ENCODE data around the gene SF1.

Gene SF1

DNA sequence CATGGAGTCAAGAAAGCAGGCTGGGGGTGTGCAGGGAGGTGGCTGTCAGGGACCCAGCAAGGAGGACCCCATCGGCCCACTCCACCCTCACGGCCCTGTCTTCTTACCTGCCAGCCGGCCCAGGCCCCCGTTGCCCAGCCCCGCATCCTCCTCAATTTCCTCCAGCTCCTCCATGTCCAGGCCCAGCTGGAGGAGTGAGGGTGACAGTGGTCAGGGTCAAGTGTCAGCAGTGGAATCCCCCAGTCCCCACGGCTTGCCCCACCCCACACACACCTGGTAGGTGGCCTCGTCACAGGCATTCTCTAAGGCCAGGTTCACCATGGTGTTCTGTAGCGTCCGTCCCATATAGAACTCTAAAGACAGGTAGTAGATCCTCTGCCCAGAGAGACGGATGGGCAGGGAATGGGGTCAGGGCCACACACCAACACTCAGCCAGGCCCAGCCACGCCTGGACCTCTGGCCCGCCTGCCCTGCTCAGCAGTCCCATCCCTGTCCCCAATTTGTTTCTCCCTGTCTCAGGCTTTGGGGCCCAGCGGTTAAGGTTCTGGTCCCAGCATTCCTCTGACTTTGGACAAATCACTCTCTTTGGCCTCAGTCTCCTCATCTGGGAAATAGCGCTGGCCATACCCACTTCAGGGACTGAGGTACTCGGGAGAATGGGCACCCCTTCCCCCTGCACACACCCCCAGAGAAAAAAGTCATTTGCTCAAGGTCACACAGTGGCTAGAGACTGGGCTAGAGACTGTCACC is 19.8 kb downstream of the SF1 start:
- H3K27ac Mint-ChIP-seq: peak overlapping the region; percentile 85 to 97
- H3K36me3 Mint-ChIP-seq (ENCODE audit: insufficient read depth): peaks cover 81% of the 10 kb centered on the region
- no peak overlapping the region for H3K4me3 Mint-ChIP-seq
- H3K4me1 Mint-ChIP-seq (ENCODE audit: low read depth in 2 of 2): peaks cover 24 to 45% of the 10 kb centered on the region in 2 donors
- DNase-seq (no peak), ATAC-seq (replicated peaks) (no peak)
- H3K9me3 Mint-ChIP-seq: no peaks in the 10 kb centered on the region
- no peaks in the 10 kb centered on the region for H3K27me3 Mint-ChIP-seq

DNA sequence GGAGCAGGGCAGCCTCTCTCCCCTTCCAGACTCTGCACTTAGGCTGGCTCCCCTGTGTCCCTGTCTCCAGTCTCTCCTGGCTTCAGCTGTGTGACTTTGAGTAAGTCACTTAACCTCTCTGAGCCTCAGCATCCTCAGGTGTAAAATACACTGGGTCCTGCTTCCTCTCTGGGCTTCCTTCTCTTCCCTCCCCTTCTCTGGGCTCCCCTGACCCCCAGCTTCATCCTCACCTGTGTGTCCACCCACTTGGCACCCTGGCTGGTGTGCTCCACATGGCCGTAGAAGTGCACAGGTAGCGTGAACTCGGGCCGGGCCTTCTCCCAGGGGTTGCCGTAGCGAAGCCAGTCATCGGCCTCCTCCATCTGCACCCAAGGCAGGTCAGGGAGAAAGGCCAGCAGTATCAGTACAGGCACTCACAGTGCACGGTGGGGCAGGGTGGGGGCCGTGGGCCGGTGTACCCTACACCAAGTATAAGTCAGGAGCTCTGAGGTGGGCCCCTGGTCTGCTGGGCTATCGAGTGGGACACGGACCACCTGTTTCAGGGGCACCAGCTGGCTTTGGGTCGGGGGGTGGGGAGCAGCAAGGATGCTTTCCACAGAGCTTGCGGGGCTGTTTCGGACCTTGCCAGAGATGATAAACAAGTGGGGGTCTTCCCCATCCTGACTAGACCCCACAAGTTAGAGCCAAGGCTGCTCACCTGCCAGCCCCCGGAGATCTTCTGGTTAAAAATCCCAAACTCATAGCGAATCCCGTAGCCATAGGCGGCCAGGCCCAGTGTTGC is 20.6 kb downstream of the SF1 start:
- ATAC-seq (replicated peaks) (no peak), DNase-seq (no peak)
- Mint-ChIP-seq H3K9me3 (no peaks in the 10 kb centered on the region), H3K4me1 (ENCODE audit: low read depth in 2 of 2) (peaks cover 19 to 38% of the 10 kb centered on the region in 2 donors), H3K36me3 (ENCODE audit: insufficient read depth) (peaks cover 78% of the 10 kb centered on the region), H3K4me3 (no peak overlapping the region), H3K27me3 (no peaks in the 10 kb centered on the region), H3K27ac (no peak overlapping the region)

DNA sequence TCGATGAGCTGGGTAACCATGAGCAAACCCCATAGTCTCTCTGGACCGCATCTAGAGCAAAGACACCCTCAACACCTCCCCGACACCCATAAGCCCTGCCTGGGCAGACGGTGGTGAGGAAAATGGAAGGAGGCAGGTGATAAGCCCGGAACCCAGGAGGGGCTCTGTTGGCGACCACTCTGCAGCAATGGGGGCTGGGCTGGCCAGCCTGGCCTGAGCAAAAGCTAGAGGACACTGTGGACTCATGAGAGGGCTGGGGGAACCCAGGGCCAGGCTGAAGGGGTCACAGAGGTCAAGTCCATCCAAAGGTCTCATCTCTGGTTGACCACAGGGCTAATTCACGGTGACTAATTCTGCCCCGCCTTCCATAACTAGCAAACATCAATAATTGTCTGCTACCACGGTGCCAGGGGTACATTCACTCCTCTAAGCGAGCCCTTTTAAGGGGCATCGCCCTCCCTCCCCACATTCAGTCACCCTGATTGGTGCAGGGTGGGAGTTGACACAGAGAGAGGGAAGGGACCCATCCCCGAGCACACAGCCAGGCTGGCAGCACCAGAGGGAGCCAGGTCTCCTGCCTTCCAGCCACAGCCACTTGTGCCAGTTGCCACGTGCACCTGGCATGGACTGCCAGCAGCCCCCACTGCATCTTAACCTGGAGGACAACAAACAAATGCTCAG is 22.5 kb downstream of the SF1 start:
- H3K4me1 Mint-ChIP-seq (ENCODE audit: low read depth in 2 of 2): peaks cover 10 to 24% of the 10 kb centered on the region in 2 donors

DNA sequence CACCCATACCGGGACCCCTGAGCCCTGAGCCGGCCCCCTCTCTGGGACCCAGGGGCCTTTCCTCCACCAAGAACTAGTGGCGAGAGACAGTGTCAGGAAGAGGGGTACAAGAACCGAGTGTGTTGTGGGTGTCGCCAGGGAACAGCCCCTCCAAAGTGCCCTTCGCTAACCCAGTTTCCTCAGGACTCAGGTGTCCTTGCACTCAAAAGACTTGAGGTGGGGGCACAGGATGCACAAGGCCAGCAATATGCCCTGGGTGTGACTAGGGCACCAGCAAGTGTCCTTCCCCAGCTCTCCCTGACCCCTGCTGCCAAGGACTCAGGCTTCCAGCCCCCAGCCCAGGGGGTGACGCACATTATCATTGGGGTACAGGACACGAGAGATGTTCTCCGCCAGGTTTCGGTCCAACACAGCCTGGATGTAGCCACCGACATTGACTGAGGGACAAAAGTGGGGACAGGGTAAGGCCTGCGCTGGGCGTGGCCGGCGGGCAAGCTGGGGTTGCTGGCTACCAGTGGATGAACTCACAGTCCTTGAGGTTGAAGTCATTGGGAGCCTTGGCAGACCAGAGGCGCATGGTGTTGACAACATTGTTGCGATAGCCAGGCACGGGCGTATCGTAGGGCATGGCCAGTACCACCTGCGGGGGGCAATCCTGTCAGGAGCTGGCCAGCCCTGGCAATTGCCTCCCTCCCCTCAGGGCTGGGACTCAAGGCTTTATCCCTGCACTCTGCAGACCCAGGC is 23.3 kb downstream of the SF1 start:
- H3K9me3 Mint-ChIP-seq: no peaks in the 10 kb centered on the region
- ATAC-seq (replicated peaks): no peak

More for the DNA sequence above, 22.5 kb downstream of the SF1 start:
- no peak overlapping the region for H3K4me3 Mint-ChIP-seq
- no peaks in the 10 kb centered on the region for H3K27me3 Mint-ChIP-seq
- ATAC-seq (replicated peaks) (no peak), DNase-seq (no peak)
- H3K9me3 Mint-ChIP-seq: no peaks in the 10 kb centered on the region
- H3K27ac Mint-ChIP-seq: no peak overlapping the region
- peaks cover 66% of the 10 kb centered on the region for H3K36me3 Mint-ChIP-seq (ENCODE audit: insufficient read depth)

DNA sequence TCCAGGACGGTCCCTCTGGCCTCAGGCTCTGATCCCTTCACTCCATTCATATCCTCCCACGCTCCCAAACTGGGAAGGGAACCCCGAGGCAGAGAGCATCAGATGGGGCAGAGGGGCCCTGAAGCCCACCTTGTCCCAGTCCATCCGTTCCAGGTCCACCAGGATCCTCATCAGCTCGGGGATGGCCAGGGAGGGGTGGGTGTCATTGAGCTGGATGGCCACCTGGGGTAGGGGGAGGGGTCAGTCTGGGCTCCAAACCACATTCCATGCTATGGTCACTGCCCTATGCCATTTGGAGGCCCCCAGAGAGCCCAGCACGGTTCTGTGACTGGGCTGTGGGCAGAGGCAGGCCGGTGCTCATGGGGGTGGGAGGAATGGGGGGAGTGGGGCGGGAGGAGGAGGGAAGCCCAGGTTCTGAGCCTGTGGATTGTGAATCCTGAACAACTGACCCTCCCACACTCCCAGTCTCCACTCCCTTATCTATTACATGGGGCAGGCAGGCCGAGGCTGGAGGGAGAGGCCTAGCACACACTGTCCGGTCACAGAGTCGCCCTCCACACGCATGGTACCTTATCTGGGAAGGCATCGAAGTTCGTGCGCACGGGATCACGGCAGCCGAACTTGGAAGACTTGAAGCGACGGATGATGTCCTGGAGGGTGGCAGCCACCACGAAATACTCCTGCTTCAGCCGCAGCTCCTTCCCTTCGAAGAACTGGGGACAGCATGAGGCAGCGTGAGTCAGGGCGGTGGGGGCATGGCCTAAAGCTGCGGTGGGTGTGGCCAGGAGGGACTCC is 24.0 kb downstream of the SF1 start:
- no peaks in the 10 kb centered on the region for H3K27me3 Mint-ChIP-seq
- DNase-seq (no peak), ATAC-seq (replicated peaks) (no peak)
- H3K9me3 Mint-ChIP-seq: no peaks in the 10 kb centered on the region
- no peak overlapping the region for H3K27ac Mint-ChIP-seq
- H3K36me3 Mint-ChIP-seq (ENCODE audit: insufficient read depth): peaks cover 51% of the 10 kb centered on the region
- peaks cover 10 to 12% of the 10 kb centered on the region in 2 donors for H3K4me1 Mint-ChIP-seq (ENCODE audit: low read depth in 2 of 2)
- no peak overlapping the region for H3K4me3 Mint-ChIP-seq

More for the DNA sequence above, 23.3 kb downstream of the SF1 start:
- Mint-ChIP-seq H3K27me3 (no peaks in the 10 kb centered on the region), H3K4me3 (no peak overlapping the region), H3K4me1 (ENCODE audit: low read depth in 2 of 2) (peaks cover 12 to 20% of the 10 kb centered on the region in 2 donors), H3K36me3 (ENCODE audit: insufficient read depth) (peaks cover 59% of the 10 kb centered on the region), H3K27ac (no peak overlapping the region)
- DNase-seq: no peak

DNA sequence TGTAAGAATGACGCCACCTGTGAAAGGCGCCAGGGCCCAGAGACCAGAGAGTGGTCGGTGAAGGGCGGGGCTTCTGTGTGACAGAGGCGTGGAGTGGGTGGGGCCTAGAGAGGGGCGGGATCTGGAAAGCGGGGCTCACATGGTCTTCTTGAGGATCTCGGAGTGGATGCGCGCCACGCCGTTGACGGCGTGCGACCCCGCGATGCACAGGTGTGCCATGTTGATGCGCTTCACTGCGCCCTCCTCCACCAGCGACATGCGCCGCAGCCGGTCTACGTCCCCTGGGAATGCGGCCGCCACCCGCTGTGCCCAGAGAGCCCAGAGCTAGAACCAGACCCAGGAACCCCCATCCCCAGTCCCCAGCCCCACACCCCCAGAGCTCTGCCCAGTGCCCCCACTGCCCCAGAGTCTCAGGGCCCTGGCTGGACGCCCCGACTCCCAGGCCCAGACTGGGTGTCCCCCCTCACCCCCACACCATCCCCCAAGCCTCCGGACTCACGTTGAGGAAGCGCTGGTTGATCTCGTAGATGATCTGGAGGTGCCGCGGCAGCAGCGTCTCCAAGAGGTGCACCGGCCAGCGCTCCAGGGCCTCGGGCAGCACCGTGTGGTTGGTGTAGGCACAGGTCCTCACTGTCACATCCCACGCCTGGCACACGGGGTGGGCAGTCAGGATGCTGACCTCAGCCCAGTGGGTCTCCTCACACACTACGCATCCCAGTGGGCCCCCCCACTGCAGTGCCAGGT is 24.8 kb downstream of the SF1 start:
- Mint-ChIP-seq H3K27ac (no peak overlapping the region), H3K9me3 (no peaks in the 10 kb centered on the region), H3K4me3 (no peak overlapping the region), H3K4me1 (ENCODE audit: low read depth in 2 of 2) (peaks cover 8 to 12% of the 10 kb centered on the region in 2 donors), H3K36me3 (ENCODE audit: insufficient read depth) (peaks cover 49% of the 10 kb centered on the region), H3K27me3 (no peaks in the 10 kb centered on the region)
- no peak for ATAC-seq (replicated peaks)
- no peak for DNase-seq

DNA sequence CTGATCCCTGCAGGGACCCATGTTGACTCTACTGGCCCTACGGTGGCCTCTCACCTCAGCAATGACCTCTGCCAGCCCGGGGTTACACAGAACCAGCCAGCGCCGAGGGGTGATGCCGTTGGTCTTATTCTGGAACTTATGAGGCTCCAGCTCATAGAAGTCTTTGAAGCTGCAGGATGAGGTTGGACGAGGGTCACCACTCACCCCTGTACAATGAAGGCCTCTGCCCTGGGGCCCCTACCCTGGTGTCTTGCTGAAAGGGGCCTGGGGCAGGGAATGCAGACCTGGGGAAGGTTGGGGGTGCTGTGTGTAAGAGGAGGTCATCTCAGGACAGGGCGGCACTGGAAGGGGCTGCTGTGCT is 25.3 kb downstream of the SF1 start:
- H3K9me3 Mint-ChIP-seq: no peaks in the 10 kb centered on the region
- ATAC-seq (replicated peaks) (no peak), DNase-seq (no peak)
- no peak overlapping the region for H3K4me3 Mint-ChIP-seq
- H3K4me1 Mint-ChIP-seq (ENCODE audit: low read depth in 2 of 2): peaks cover 11 to 15% of the 10 kb centered on the region in 2 donors
- no peaks in the 10 kb centered on the region for H3K27me3 Mint-ChIP-seq
- peaks cover 44% of the 10 kb centered on the region for H3K36me3 Mint-ChIP-seq (ENCODE audit: insufficient read depth)
- H3K27ac Mint-ChIP-seq: no peak overlapping the region

DNA sequence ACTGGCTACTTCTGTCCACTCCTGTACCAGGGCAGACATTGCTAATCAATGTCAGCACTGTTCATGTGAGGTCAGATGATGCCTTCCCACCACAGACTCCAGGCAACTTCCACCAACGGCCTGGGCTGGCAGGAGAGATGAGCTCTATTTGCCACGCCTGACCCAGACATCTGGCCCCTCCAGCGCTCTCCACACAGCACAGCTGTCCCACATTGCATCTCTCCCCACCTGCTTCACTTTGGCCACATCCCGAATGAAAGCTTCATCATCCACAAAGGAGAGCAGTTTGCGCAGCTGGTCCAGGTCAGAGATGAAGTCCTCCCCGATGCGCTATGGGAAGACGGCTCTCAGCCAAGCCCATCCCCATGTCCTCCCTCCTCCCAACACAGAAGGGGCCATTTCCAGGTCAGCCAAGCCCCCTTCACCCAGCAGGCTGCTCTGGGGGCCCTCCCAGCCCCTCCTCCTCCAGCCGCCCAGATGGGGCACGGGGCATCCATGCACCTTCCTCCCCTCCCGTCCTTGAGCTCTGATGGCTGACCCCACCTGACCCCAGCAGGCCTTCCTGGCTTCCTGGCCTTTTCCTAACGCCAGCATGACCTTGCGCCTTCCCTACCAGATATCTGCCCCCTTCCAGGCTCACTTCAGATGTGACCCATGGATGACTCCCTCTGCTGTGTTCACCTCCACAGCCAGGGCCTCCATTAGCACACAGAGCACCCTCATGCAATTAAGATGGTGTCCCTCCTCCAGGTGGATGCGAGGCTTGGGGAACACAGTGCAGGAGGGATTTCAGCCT is 26.0 kb downstream of the SF1 start:
- Mint-ChIP-seq H3K4me3 (no peak overlapping the region), H3K9me3 (no peaks in the 10 kb centered on the region), H3K4me1 (ENCODE audit: low read depth in 2 of 2) (peaks cover 13 to 14% of the 10 kb centered on the region in 2 donors), H3K27me3 (no peaks in the 10 kb centered on the region), H3K27ac (no peak overlapping the region), H3K36me3 (ENCODE audit: insufficient read depth) (peaks cover 42% of the 10 kb centered on the region)
- no peak for ATAC-seq (replicated peaks)
- DNase-seq: no peak

DNA sequence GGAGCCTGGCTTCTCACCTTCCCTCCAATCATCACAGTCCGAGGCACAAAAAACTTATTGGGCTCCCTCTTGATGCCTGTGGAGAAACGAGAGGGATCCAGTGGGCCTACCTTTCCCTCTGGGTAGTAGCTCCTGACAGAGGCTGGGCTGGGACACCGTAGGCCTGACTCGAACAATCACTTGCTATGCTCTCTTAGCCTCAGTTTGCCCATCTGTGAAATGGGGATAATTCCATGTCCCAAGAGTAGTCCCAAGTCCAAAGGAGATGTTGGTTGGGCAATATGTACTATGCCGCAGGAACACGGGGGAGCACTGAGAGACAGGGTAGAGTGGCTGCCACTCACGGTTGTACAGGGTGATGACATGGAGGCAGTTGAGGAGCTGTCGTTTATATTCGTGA is 26.8 kb downstream of the SF1 start:
- DNase-seq: no peak
- no peak for ATAC-seq (replicated peaks)
- Mint-ChIP-seq H3K4me1 (ENCODE audit: low read depth in 2 of 2) (peaks cover 15 to 16% of the 10 kb centered on the region in 2 donors), H3K9me3 (no peaks in the 10 kb centered on the region), H3K4me3 (no peak overlapping the region), H3K36me3 (ENCODE audit: insufficient read depth) (peaks cover 41% of the 10 kb centered on the region), H3K27ac (peak overlapping the region in 1 of 2 donors; percentile 47), H3K27me3 (no peaks in the 10 kb centered on the region)

DNA sequence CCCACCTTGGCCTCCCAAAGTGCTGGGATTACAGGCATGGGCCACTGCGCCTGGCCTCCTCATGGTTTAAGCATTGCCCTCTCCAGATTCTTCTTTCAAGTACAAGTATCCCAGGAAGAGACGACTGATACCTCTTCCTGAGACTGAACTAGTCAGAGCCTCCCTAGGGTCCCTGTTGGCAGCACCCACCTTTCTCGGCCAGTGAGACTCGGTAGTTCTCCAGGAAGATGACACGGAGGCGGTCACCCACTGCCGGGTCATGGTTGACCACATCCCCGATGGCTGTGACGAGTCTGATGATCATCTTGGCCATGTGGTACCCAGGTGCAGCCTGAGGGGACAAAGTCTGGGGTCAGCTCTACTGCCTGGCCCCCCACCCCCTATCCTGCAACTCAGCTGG is 27.2 kb downstream of the SF1 start:
- H3K27ac Mint-ChIP-seq: peak overlapping the region in 1 of 2 donors; percentile 47
- H3K4me1 Mint-ChIP-seq (ENCODE audit: low read depth in 2 of 2): peaks cover 19% of the 10 kb centered on the region in 2 donors
- H3K36me3 Mint-ChIP-seq (ENCODE audit: insufficient read depth): peaks cover 37% of the 10 kb centered on the region
- DNase-seq (no peak), ATAC-seq (replicated peaks) (no peak)
- no peaks in the 10 kb centered on the region for H3K9me3 Mint-ChIP-seq
- no peaks in the 10 kb centered on the region for H3K27me3 Mint-ChIP-seq
- no peak overlapping the region for H3K4me3 Mint-ChIP-seq

DNA sequence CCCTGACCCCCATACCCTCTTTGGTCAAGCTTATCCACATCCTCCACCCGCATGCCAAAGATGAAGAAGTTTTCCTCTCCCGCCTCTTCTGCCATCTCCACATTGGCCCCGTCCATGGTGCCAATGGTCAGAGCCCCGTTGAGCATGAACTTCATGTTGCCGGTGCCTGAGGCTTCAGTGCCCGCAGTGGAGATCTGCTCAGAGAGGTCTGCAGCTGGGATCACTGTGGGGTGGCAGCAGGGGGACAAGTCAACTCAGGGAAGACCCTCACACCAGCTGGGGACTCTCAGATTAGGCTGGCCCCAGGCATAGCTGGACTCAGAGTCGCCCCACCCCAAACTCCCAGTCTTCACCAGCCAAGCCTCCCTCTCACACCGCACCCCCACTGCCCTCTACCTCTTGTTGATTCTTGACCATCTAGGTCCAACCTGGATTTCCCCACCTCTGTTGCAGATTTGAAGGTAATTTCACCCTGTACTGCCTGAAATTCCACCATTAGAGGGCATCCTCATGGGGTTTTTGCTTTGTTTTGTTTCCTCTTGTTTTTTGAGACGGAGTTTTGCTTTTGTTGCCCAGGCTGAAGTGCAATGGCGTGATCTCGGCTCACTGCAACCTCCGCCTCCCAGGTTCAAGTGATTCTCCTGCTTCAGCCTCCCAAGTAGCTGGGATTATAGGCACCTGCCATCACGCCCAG is 27.8 kb downstream of the SF1 start:
- Mint-ChIP-seq H3K36me3 (ENCODE audit: insufficient read depth) (peaks cover 38% of the 10 kb centered on the region), H3K27ac (peak overlapping the region; percentile 19 to 47), H3K27me3 (no peaks in the 10 kb centered on the region), H3K4me1 (ENCODE audit: low read depth in 2 of 2) (peaks cover 21 to 23% of the 10 kb centered on the region in 2 donors), H3K4me3 (no peak overlapping the region), H3K9me3 (no peaks in the 10 kb centered on the region)
- DNase-seq (no peak), ATAC-seq (replicated peaks) (no peak)

All from effector memory CD8-positive, alpha-beta T cell (primary cell).